ACHN (cell line): ENCODE data around the gene ZNF227.
"Not testable (repeated sequence)": the region's sequence is repeated elsewhere in the genome, so short reads cannot be mapped to it uniquely, and the experiment has no call there.

Experiments used
- DNase-seq: peaks from one replicate; pipeline ENCODE4 v3.0.0-alpha.2; 2015
- in situ Hi-C: cut with HindIII; loops from 2 replicates; pipeline ENCODE4 v1.10.0; 2017; ENCODE audit warnings: low sequenced_read_pairs, low pct_ligation_motif_present, low pct_unique_long_range_greater_than_20kb

Gene ZNF227

DNA sequence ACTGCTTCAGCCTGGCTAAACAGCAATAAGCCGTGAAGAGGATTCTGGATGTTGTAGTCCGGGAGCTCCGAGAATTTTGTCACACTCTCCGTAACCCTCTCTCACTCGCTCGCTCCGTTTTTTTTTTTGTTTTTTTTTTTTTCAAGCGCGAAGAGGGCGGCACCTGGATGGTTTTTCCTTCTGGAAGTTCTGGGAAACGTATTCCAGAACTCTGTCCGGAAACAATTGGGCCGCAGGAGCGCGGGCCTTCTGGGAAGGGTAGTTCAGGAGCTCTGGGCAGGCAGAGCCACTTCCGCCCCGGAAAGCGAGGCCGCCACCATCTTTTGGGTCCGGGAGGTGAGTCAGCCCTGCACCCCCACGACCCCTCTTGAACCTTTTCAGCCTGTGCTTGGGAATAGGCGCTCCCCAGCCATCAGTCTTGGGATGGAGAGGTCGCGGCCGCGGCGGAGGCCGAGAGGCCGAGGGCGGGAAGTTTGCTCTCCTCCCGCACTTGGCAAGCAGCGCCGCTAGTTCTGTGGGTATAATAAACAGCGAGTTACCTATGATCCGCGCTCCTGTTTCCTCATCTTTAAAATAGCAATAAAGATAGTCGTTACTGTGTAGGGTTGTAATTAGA, at the start of gene ZNF227:
Gene ZNF227, plus strand, starts transcription at position 283 of the 616 bp plus-strand sequence. CDS start 5,261 bp downstream, outside the sequence.
- DNase-seq: peak; percentile 94
- in situ Hi-C loops: no loop called here

DNA sequence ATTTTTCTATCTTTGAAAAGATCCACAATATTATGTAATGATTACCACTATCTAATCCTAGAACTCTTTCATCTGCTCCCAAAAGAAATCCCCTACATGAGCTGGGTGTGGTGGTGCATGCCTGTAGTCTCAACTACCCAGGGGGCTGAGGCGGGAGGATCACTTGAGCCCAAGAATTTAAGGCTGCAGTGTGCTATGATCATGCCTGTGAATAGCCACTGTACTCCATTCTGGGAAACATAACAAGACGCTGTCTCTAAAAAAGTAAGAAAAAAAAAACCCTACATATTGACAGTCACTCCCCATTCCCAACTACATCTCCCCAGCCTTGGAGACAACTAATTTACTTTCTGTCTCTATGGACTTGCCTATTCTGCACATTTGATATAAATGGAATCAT, 48.5 kb upstream of the ZNF227 start:
- DNase-seq: no peak
- in situ Hi-C loops: no loop called here

DNA sequence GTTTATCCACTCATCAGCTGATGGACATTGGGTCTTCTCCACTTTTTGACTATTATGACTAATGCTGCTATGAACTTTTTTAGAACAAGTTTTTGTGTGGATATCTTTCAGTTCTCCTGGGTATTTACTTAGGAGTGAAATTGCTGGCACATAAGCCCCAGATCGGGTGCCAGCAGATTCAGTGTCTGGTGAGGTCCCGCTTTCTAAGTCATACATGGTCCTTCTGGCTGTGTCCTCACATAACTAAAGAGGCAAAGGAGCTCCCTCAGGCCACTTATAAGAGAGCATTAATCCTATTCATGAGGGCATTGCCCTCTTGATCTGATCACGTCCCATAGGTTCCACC, 48.0 kb upstream of the ZNF227 start:
- DNase-seq: no peak
- in situ Hi-C loops: no loop called here

DNA sequence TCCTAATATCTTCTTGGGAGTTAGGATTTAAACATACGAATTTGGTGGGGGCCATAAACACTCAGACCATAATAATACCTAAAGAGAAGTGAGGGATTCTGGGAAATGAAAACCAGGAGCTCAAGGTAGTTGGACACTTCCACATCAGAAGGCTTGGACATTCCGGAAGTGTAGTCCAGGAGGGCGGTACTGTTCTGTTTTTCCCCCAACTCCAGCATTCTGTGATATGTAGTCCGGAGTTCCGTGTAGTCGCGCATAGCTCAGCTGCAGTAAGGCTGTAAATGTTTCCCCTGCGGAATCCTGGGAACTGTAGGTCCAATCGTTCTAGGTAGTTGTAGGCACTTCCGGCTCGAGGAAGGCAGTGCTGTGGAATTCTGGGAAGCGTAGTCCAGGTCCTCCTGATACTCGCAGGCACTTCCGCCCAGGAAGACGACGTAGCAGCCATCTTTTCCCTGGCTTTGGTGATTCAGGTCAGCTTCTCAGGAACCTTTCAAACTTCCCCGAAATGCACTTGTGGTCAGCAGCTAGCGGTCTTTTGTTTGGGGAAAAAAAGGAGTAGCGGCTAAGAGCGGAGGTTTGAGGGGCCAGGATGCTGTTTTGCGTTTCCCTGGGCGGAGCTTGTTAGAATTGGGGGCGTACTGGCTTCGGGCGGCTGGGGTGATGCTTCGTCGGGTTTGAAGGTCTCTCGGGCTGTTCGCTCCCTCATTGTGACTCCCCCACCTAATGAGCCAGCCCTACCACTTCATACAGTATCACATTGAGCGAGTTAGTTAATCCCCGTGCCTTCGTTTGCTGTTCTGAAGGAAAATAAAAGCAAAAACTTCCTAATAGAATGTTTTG, 47.4 kb upstream of the ZNF227 start, which contains the start of gene ZNF226:
Gene ZNF226, plus strand, starts transcription at position 428 of the 840 bp plus-strand sequence. CDS start 4,981 bp downstream, outside the sequence.
- in situ Hi-C loops: no loop called here
- DNase-seq: peak; percentile 97

DNA sequence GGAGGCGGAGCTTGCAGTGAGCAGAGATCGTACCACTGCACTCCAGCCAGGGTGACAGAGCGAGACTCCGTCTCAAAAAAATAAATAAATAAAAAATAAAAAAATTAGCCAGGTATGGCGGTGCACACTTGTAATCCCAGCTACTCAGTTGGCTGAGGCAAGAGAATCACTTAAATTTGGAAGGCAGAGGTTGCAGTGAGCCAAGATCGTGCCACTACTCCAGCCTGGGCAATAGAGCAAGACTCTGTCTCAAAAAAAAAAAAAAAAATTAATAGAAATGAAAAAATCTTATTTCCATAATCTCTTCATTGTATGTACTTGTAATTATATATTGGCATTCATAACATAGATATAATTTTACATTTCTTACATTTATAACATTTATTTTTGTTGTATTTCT, 41.7 kb upstream of the ZNF227 start:
- in situ Hi-C loops, DNase-seq: not testable (repeated sequence)

DNA sequence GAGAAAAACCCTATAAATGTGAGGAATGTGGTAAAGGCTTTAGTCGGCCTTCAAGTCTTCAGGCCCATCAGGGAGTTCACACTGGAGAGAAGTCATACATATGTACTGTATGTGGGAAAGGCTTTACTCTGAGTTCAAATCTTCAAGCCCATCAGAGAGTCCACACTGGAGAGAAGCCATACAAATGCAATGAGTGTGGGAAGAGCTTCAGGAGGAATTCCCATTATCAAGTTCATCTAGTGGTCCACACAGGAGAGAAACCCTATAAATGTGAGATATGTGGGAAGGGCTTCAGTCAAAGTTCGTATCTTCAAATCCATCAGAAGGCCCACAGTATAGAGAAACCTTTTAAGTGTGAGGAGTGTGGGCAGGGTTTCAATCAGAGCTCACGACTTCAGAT, 35.7 kb upstream of the ZNF227 start:
- DNase-seq: no peak
- in situ Hi-C loops: no loop called here

DNA sequence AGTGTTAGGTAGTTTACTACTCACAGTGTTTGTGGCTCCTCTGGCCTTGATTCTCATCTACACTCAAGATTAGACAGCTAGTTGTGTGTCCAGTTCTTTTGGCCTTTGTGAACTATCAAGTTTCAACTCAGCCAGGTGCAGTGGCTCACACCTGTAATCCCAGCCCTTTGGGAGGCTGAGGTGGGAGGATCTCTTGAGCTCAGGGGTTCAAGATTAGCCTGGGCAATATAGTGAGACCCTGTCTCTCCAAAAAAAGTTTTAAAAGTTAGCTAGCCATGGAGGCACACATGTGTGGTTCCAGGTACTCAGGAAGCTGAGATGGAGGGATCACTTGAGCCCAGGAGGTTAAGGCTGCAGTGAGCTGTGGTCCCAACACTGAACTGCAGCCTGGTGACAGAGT, 31.4 kb upstream of the ZNF227 start:
- DNase-seq: no peak
- in situ Hi-C loops: no loop called here

DNA sequence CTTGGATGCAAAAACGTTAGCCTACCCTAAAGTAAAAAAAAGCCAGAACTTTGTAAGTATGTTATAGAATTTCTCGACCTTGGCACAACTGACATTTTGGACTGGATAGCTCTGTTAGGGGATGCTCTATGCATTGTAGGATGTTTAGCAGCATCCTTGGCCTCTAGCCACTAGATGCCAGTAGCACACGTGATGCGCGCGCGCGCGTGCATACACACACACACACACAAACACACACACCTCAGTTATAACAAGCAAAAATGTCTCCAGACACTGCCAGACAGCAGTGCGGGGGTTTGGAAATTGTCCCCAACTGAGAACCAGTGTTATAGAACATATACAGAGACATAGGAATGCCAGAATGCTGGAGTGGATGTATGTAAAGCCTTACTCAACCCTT, 30.2 kb upstream of the ZNF227 start:
- in situ Hi-C loops: no loop called here

DNA sequence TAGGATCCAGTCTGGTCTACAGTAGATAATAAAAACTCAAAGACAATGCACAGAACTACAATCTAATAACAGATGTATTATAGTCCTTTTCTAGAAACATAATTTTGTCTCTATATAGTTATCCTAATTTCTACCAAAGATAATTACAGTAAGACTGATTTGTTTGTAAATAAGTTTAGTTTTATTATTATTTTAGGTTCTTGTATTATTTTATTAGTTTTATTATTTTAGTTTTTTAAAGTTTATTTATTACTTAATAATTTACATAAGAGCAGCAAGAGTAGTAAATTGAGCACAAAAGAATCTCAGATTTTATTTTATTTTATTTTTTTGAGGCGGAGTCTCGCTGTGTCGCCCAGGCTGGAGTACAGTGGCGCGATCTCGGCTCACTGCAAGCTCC, 22.3 kb upstream of the ZNF227 start:
- DNase-seq: no peak
- in situ Hi-C loops: no loop called here

More for the DNA sequence above, 30.2 kb upstream of the ZNF227 start:
- no peak for DNase-seq

DNA sequence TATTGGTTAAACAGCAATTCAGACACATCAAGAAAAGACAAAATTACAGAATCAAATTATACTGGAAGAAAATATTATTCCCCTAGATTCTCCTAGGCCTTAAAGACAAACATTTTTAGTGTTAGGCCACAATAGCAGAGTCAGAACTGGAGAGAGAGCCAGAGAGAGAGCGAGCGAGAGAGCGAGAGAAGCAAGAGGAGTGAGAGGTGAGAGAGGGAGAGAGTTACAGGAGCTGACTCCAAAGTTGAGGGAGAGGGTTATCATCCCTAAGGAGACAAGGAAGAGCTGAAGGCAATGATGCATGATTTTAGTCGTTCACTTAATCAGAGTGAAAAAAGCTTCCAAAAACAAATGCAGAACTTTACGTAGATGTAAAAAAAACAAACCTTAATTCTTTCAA, 20.2 kb upstream of the ZNF227 start:
- no peak for DNase-seq
- in situ Hi-C loops: no loop called here

DNA sequence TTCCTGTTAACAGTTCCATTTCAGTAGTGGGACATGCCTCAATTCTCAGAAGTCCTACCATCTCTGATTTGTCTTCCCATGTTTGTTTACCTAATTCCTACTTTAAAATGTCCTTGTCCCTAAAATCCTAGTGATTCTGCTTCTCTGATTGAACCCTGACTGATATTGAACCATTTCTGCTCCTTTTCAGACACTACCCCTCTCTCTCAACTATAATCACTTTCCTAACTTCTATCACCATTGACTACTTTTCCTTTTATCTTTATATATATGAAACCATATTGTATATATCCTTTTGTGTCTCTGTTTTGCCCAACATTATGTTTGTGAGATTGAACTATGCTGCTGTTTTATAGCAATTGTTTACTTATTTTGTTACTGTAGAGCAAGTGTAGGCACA, 15.6 kb upstream of the ZNF227 start:
- in situ Hi-C loops: no loop called here
- DNase-seq: no peak

DNA sequence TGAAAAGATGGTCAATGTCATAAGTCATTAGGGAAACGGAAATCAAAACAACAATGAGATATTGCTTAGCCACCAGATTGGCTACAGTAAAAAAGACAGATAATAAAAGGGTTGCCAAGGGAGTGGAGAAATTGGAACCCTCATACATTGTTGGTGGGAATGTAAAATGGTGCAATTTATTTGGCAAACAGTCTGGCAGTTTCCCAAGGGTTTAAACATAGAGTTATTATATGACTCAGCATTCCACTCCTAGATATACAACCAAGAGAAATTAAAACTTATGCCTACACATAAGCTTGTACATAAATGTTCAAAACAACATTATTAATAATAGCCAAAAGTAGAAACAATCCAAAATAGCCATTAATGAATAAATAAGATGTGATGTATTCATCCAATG, 9.9 kb upstream of the ZNF227 start:
- in situ Hi-C loops: no loop called here
- no peak for DNase-seq

DNA sequence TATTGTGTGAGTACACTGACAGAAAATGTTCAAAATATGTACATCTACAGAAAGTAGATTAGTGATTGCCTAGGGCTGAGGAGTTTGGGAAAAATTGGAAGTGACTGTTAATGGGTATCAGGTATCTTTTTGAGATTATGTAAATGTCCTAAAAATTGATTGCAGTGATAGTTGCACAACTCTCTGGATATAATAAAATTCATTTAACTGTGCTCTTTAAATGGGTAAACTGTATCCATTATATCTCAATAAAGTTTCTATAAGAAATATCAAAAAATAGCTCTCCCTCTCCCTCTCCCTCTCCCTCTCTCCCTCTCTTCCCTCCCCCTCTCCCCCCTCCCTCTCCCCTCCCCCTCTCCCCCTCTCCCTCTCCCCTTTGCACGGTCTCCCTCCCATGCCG, 9.4 kb upstream of the ZNF227 start:
- in situ Hi-C loops: no loop called here
- DNase-seq: no peak

DNA sequence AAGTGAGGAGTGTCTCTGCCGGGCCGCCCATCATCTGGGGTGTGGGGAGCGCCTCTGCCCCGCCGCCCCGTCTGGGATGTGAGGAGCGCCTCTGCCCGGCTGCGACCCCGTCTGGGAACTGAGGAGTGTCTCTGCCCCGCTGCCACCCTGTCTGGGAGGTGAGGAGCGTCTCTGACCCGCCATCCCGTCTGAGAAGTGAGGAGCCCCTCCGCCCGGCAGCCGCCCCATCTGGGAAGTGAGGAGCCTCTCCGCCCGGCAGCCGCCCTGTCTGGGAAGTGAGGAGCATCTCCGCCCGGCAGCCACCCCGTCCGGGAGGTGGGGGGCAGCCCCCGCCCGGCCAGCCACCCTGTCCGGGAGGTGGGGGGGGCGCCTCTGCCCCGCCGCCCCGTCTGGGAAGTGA, 8.5 kb upstream of the ZNF227 start:
- DNase-seq, in situ Hi-C loops: not testable (repeated sequence)

DNA sequence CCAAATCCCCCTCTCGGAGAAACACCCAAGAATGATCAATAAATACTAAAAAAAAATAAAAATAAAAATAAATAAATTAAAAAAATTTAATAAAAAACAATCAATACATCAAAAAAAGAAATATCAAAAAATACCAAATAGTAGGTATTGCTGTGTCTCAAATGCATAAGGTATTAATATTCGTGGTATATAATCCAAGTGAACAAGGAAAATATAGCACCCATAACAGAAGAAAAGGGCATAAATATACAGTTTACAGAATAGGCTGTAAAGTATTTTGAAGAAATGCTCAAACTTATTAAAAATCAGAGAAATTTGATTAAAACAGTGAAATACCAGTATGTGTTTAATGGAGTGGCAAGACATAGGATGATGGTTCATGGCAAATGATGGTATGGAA, 7.6 kb upstream of the ZNF227 start:
- in situ Hi-C loops: no loop called here
- DNase-seq: no peak

DNA sequence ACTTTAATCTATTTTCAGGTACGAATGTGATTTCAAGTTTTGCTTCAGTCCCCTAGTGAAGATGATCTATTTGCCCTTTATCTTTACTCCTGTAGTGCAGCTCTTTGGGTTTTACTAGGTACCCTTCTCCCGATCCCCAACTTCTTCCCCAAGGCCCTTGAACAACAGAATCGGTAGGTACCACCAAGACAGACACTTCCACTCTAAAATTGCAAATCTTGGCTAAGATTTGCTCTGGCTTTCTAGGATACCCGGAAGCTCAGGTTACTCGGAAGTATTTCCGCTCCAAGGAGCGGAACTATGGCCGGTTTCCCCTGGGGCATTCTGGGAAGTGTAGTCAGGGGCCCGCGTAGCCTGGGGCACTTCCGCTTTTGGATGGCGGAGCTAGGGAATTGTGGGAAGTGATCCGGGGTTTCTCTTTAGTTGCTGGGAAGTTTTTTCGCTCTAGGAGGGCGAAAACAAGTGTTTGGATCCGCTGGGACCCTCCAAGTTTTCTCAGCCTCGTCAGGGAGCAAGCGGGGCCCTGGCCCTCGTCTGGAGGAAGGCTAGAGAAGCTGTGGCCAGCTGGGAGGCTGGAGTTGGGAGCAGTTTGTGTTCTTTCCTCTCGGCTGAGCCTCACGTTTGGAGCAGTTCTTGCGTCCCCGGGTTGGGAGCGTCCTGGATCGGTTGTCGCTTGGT, 5.1 kb upstream of the ZNF227 start:
- in situ Hi-C loops: no loop called here
- DNase-seq: peak; percentile 92

DNA sequence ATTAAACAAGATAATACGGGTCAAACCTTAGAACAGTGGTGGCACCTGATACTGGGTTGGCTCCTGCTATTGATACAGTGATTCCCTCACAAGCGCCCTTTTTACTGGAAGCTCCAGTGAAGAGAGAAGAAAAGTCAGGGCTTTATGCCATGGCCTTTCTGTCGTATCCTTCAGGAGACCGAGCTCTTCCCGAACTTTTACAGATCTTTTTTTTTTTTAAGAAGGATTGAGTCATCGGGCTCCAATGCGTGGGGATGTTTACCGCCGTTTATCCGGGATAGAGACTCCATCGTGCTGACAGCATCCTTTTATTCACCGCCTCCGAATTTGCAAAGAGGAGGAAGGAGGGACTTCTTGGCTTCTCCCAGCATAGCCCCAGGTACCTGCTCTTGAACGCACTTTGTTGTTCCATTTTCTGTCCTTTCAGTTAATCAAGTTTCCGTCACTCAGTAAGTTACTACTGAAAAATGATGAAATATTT, 574 bp downstream of the ZNF227 start:
- in situ Hi-C loops: no loop called here
- peak; percentile 31 for DNase-seq

DNA sequence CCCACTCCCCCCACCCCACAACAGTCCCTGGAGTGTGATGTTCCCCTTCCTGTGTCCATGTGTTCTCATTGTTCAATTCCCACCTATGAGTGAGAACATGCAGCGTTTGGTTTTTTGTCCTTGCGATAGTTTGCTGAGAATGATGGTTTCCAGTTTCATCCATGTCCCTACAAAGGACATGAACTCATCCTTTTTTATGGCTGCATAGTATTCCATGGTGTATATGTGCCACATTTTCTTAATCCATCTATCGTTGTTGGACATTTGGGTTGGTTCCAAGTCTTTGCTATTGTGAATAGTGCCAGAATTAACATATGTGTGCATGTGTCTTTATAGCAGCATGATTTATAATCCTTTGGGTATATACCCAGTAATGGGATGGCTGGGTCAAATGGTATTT, 7.6 kb downstream of the ZNF227 start:
- DNase-seq, in situ Hi-C loops: not testable (repeated sequence)

DNA sequence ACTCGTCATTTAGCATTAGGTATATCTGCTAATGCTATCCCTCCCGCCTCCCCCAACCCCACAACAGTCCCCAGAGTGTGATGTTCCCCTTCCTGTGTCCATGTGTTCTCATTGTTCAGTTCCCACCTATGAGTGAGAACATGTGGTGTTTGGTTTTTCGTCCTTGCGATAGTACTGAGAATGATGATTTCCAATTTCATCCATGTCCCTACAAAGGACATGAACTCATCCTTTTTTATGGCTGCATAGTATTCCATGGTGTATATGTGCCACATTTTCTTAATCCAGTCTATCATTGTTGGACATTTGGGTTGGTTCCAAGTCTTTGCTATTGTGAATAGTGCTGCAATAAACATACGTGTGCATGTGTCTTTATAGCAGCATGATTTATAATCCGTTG, 8.4 kb downstream of the ZNF227 start:
- in situ Hi-C loops, DNase-seq: not testable (repeated sequence)
